Sciatic nerve (tissue), 2 donors: Measurements from ENCODE around the gene DUSP1. TPM values are rescaled to one million over a fixed set of nuclear protein-coding genes. Genes with fewer than 3 reads are reported as not detected.
"Not testable (repeated sequence)": the region's sequence is repeated elsewhere in the genome, so short reads cannot be mapped to it uniquely, and the experiment has no call there.

Experiments
- ATAC-seq: fragments of 200-7000 bp; cut with Tn5 transposase; one replicate; pipeline ENCODE4 v1.9.1; 2020; ENCODE audit warnings: mild to moderate bottlenecking, moderate library complexity
- DNase-seq: peaks from one replicate; pipeline ENCODE4 v3.0.0-alpha.2; 2020; ENCODE audit warnings: low spot score
- intact Hi-C: fragments of 100-400 bp; cut with DNase I; formaldehyde crosslinking; loops from one replicate; pipeline ENCODE4 v1.14.2; 2022
- total RNA-seq: library from RNA; stranded (reverse); fragmentation: NEBNext Ultra II Directional; extraction: Animal tissue kit (Norgen Biotek cat#: 25700); gene quantifications from one replicate; pipeline ENCODE4 v1.2.1, GENCODE V29; 2021
- donor health status: DM: no; HTN: no; CAD: no.
- donor health status: DM: no; HTN: no; CAD: no.

The DUSP1 gene
- total RNA-seq, 1 donor from 2014 or later, result 296 TPM

DNA sequence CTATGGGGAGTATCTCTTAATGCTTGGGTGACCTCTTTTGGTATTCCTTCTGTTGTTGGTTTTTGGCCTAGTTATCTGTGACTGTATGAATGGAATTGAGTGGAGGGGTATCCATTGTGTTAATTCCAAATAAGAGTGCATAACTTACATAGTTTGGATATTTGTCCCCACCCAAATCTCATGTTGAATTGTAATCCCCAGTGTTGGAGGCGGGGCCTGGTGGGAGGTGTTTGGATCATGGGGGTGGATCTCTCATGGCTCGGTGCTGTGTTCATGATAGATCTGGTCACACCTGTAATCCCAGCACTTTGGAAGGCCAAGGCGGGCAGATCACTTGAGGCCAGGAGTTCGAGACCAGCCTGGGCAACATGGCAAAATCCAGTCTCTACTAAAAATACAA lies 13.2 kb upstream of the DUSP1 start:
- ATAC-seq, DNase-seq, intact Hi-C loops: not testable (repeated sequence)

DNA sequence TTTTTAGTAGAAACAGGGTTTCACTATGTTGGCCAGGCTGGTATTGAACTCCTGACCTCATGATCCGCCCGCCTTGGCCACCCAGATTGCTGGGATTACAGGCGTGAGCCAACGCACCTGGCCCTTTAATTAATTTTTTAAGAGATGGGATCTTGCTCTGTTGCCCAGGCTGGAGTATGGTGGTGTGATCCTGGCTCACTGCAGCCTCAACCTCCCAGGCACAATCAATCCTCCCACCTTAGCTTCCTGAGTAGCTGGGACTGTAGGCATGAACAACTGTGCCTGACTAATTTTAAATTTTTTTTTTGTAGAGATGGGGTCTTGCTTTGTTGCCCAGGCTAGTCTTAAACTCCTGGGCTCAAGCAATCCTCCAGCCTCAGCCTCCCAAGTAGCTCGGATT lies 12.3 kb upstream of the DUSP1 start:
- intact Hi-C loops, ATAC-seq, DNase-seq: not testable (repeated sequence)

DNA sequence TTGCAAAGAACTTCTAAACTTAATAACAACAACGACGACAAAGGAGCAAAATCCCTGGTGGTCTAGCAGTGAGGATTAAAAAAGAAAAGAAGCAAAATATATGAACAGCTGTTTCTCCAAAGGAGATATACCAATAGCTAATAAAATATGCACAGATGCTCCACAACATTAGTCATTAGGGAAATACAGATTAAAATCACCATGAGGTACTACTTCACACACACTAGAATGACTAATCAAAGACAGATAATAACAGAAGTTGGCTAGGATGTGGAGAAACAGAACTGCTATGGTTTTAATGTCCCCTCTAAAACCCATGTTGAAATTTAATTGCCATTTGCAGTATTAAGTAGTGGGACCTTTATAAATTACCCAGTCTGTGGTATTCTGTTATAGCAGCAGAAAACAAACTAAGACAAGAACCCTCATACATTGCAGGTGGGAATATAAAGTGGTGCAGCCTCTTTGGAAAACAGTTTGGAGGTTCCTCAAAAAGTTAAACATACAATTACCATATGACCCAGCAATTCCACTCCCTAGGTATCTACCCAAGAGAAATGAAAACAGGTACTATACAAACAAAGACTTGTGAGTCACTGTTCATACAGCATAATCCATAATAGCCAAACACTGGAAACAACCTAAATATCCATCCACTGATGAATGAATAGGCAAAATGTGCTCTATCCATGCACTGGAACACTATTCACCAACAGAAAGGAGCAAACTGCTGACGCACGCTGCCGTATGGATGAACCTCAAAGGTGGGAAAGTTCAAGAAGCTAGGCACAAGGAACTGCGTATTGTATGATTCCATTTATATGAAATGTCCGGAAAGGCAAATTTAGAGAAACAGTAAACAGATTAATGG lies 11.4 kb upstream of the DUSP1 start:
- intact Hi-C loops, result no loop called here
- no peak for DNase-seq
- ATAC-seq, result no peak

DNA sequence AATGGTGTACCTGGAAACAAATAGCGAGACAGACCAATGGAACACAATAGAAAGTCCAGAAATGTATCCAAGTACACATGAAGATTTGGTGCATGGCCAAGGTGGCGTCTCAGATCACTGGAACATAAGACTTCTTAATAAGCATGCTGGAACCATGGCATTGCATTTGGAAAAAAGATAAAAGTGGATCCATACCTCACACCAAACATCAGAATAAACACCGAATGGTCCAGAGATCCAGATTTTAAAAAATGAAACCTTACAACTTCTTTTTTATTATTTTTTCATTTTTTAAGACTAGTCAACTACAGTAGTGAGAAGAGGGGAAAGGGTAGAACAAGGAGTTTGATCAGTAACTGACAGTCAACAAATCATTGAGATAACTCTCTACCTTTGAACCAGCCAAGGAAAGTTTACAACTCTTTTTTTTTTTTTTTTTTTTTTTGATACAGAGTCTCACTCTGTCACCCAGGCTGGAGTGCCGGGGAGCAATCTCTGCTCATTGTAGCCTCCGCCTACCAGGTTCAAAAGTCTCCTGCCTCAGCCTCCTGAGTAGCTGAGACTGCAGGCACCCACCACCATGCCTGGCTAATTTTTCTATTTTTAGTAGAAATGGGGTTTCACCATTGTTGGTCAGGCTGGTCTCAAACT lies 8.8 kb upstream of the DUSP1 start:
- intact Hi-C loops, result no loop called here
- DNase-seq, result peak; percentile 31
- ATAC-seq, result no peak

DNA sequence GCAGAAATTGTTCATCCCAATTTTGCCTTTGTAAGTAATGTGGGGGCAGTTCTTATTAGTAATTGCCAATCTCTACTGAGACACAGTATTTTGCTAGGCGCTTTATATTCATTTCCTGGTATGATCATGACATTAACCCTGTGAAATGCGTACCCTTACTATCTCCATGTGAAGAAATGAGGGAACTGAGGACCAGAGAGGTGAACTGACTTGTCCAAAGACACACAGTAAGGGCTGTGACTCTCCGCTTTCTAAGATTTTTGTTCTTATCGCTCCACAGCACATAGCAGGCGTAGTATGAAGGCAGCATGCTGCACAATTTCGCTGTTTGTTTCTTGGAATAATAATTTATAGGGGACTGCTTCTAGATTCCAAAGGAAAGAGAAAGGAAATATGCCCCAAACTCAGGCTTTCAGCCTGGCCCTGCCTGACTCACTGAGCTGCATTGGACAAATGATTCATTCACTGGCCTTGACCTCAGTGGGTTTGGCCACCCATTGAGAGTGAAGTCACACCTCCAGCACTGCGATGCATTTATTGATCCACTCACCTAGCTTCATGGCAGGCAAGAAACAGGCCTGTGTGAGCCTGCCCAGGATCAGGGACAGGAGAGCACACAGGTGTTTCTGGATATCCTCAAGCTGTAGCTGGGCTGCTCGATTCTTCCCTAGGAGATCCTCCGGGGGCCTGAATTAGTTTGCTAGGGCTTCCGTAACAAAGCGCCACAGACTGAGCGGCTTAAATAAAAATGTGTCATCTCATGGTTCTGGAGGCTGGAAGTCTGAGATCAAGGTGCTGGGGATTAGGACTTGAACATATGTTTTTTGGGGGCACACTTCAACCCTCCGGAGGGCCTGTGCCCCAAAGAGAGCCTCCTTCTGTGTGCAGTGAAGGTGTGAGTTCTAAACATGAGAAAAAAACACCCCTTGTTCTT lies 7.2 kb upstream of the DUSP1 start:
- intact Hi-C loops, result no loop called here
- ATAC-seq, result peak; percentile 47

DNA sequence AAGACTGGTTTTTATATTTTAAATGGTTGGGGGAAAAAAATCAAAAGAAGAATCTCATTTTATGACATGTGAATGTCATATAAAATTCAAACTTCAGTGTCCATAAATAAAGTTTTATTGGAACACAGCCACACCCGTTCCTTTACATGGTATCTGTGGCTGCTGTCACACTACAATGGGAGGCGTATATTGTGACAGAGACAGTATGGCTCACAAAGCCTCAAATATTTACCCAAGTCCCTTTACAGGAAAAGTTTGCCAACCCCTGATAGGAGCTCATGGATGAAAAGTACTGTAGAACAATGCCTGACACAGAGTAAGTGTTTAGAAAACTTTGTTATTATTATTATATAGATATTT lies 5.2 kb upstream of the DUSP1 start:
- DNase-seq (no peak), ATAC-seq (no peak)
- intact Hi-C loops, result no loop called here

More for the DNA sequence above, 7.2 kb upstream of the DUSP1 start:
- peak; percentile 55 for DNase-seq

DNA sequence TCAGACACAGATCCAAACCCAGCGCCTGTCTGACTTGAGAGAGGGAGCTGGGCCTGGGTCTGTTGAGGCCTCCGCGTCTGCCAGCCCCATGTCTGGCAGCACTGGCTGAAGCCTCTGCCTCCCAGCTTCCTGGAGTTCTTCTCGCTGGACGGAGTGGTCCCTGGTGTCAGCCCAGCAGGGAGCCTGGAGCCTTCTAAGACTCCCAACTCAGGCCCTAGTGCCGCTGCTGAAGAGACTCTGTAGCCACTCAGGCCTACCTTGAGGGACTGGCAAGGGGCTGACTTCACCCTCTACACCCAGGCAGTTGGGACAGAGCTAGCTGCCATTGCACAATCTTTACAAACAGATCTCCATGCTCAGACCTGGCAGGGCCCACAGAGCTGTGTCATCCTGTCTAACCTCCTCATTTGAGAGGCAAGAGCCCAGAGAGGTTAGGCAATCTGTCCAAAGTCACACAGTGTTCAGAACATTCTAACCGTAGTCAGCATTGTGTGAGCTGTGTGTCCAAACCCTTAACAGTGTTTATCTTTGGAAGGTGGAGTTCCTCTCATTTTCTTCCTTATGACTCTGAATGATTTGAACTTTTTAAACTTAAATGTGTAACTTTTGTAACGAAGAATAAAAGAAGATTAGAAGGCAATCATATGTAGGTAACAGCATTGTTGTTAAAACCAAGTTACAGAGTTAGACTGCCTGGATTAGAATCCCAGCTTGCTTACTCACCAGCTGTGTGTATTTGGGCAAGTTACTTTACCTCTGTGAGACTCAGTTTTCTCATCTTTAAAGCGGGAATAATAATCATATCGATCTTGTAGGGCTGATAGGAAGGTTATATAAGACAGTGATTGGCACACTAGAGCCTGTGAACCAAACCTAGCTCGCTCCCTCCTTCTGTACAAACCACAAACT lies 4.6 kb upstream of the DUSP1 start:
- DNase-seq (no peak), ATAC-seq (peak; percentile 2)
- intact Hi-C loops, result no loop called here

DNA sequence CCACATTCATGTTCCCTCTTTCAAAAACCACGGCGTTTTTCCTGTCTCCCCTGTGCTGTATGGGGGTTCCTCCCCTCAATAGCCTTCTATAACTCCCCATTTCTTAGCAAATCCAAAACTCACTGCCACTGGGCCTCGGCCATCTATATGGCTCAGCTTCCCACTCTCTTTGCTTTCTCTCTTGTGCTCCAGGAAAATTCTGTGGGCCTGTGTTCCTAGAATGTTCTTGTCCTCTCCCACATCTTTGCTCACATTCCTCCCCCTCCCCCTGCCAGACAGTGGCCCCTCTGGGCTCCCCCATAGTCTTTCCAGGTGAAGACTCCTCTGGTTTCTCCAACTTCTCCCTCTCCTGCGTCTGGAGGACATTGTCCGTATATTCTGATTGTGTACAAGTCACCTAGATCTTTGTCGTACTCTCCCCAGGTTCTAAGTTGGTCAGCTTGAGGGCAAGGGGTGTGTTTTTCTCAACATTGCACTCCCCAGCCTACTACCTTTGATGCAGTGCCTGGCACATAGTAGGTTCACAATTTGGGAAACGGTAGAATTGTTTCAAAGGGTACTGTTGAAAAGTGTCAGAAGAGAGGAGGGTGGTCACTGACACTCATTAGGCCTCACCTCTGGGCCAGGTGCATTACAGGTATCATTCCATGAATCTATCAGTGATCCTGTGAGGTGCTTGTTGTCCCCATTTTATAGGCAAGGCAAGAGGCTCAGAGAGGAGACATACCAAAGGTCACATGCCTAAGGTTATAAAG lies 3.7 kb upstream of the DUSP1 start:
- ATAC-seq (no peak), DNase-seq (no peak)
- intact Hi-C loops, result loop anchor here (5.0 kb wide), 1 partner anchor 57 kb away; no protein-coding TSS in a partner anchor

DNA sequence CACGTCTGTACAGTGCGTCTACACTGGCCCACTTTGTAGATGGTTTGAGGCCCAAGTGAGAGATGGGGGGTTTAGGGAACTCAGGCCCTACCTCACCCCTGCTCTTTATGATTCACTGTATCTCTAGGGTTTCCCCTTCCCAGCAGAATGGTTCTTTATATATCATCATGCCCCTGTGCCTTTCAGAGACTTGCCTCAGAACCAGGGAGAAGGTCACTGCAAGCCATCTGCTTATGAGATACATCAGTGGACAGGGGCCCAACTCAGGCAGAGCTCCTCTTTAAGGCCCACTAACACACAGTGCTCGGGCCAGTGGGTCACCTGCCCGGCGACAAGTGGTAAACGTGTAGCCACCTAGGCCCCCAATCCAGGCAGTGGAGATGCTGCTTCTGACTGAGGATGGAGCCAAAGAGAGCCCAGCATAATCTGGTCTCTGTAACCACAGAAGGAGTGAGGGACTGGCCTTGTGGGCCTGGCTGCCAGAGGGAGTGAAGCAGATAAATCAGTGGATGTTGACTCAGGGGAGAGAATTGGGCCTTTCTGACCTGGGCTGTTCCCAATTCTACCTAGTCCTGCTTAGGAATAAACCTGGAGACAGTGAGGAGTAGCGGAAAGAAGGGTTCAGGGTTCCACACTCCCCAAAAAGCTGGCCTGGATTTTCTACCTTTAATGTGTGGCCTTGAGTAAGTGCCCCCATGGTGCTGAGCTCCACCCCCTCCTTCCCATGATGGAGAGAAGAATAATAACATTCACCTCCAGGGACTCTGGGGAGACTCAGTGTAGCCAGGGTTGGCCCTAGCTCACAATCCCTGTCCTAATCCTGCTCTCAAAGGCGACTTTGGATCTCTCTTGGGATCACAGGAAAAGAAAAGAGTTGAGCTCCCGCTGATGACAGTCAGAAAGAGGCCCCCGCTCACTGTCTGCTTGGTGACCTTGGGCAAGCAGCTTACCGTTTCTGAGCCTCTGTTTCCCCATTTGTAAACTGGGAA lies 2.8 kb upstream of the DUSP1 start:
- ATAC-seq (no peak), DNase-seq (no peak)
- intact Hi-C loops, result loop anchor here (5.0 kb wide), 1 partner anchor 56 kb away; no protein-coding TSS in a partner anchor

DNA sequence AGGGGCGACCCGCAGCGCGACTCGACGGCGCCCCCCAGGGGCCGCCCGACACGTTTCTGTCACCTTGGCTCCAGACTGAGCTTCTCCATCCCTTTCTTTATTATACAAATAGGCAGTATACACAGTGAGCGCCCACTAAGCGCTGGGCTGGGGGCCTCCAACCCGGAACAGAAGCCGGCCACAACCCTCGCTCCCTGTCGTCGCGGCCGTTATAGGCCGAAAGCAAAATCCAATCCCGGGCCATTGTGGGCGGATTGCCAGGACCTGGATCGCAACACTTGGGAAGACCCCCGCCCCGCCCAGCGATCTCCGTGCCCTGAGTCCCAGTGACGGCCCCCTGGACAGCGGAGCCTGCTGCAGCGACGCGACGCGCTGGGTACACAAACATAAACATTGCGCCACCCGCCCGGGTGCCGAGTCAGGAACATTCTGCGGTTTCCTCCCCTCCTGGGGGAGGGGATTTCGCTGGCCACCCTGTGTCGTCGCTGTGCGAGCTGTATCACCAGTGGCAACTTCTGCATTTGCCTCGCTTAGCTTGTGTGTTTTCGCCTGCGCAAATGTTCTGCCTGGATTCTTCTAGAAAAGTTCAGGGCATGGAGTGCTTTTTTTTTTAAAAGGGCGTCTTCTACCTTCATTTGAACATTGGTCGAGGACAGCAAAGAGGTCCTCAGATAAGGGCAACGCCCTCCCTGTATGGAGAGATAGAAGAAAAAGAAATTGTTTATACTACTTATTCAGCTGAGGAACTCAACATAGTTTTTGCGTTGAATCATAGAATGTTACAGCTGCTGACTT lies 1.3 kb upstream of the DUSP1 start:
- peak; percentile 91 for DNase-seq
- intact Hi-C loops, result loop anchor here (5.0 kb wide), 1 partner anchor 55 kb away; no protein-coding TSS in a partner anchor
- peak; percentile 74 for ATAC-seq

DNA sequence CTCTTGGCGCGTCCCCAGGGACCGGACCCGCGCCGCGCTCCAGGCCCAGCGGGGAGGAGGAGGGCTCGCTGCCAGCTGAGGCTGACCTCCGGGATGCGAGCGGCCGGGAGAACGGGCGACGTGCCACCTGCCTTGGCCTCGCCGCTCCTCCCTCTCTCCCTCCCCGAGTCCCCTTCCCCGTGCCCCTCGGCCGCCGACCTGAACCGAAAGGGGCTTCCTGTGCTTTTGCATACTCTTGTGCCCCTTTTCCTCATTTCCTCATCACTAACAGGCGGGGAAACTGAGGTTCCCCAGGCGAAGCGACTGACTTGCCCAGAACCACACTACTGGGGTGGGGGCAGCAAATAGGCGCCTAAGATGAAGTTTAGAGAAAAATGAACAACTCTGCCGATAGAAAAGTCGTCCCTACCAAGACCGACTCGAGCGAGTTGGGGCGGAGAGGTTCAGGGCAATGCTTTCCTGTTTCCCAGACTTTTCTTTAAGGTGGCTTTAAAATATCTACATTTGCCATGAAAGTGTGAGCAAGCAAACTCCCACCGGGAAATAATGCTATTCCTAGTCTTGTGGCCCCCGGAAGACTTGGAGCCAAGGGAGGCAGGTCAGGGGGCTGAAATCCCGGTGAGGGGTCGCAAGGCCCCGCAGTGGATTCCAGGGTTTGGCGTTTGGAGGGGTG lies 580 bp upstream of the DUSP1 start:
- intact Hi-C loops, result loop anchor here (5.0 kb wide), 1 partner anchor 54 kb away; no protein-coding TSS in a partner anchor
- ATAC-seq (no peak), DNase-seq (no peak)

DNA sequence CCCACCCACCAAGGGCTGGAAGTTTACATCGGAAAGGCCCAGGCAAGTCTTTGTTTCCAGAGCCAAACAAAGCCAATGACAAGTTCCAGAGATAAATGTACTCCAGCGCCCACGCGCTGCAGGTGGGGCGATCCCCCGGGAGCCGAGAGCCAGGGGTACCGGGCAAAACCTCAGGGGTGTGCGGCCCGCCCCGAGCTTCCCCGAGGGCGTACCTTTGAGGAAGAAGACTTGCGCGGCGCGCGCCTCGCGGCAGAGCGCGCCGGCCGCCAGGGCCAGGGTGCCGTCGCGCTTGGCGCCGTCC lies 671 bp downstream of the DUSP1 start:
- intact Hi-C loops, result loop anchor here (5.0 kb wide), 1 partner anchor 53 kb away; no protein-coding TSS in a partner anchor
- no peak for ATAC-seq
- DNase-seq, result no peak

DNA sequence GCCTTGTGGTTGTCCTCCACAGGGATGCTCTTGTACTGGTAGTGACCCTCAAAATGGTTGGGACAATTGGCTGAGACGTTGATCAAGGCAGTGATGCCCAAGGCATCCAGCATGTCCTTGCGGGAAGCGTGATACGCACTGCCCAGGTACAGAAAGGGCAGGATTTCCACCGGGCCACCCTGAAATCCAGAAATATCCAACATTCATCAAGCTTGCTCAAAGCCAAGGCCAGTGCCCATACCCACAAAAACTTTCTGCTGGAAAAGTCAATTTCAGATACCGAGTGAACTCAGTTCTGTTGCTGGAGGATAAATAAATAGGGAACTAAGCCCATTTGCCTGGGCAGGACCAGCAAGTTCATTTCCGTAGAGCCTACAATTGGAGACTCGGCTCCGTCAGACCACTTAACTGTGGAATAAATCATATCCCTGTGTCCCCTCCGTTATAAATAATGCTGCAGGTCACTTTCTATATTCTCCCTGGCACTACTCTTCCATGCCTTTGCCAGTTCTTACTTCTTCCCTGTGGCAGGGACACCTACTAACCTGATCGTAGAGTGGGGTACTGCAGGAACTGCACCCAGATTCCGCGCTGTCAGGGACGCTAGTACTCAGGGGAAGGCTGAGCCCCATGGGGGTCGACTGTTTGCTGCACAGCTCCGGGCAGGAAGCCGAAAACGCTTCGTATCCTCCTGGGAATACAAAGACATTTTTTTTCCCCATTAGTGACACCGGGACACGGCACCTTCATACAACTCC lies 1.2 kb downstream of the DUSP1 start:
- intact Hi-C loops, result loop anchor here (5.0 to 10.0 kb wide), 2 partner anchors 52 to 95 kb away; no protein-coding TSS in a partner anchor
- no peak for ATAC-seq
- peak; percentile 58 for DNase-seq

DNA sequence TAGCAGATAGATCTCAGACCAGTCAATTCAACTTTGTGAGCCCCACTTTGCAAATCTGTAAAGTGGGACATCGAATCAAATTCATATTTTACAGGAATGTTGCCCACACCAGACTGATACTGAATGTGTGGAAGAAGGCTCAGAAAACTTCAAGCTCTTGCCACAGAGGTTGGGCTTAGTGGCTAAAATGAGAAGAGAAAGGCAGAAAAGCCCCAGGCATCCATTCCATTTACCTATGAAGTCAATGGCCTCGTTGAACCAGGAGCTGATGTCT lies 1.7 kb downstream of the DUSP1 start:
- intact Hi-C loops, result loop anchor here (10.0 kb wide), 1 partner anchor 96 kb away; no protein-coding TSS in a partner anchor
- DNase-seq, result no peak
- ATAC-seq, result no peak
